Tibial artery (tissue), 4 donors: ENCODE data around the gene ENTPD2.
A peak's percentile ranks its signal among the peaks of the same experiment; 100 is the strongest.

ENCODE experiments used
- DNase-seq, 2 donors: peaks; one replicate each; pipeline ENCODE4 v3.0.0-alpha.2; 2019
- H3K27ac ChIP-seq, 2 donors: fragments of 200-600 bp; sonication (generic) in 1 of 2; 1 replicate in 1 of 2; 2 replicates in 1 of 2; pipeline ENCODE4 v1.5.1; 2018 to 2019; ENCODE audit warnings: mild to moderate bottlenecking in 1 of 2
- H3K27me3 ChIP-seq, 2 donors: fragments of 200-600 bp; sonication (generic) in 1 of 2; one replicate each; pipeline versions ENCODE4 v1.5.1 to v1.6.0; 2016 to 2019
- H3K36me3 ChIP-seq, 3 donors: fragments of 200-600 bp; sonication (generic) in 2 of 3; one replicate each; pipeline ENCODE4 v1.5.1; 2016 to 2019; ENCODE audit warnings: mild to moderate bottlenecking in 2 of 3
- H3K4me1 ChIP-seq, 4 donors: fragments of 200-600 bp; sonication (generic) in 2 of 4; 1 replicate in 3 of 4; 2 replicates in 1 of 4; pipeline ENCODE4 v1.5.1; 2016 to 2019
- H3K4me3 ChIP-seq, 2 donors: fragments of 200-600 bp; sonication (generic) in 1 of 2; 1 replicate in 1 of 2; 2 replicates in 1 of 2; pipeline ENCODE4 v1.5.1; 2018 to 2019; ENCODE audit warnings: mild to moderate bottlenecking in 2 of 2
- H3K9me3 ChIP-seq, 3 donors: fragments of 200-600 bp; sonication (generic) in 1 of 3; one replicate each; pipeline ENCODE4 v1.5.1; 2016 to 2019
- CTCF ChIP-seq, 2 experiments: fragments of 200-600 bp in 1 of 2; fragments of 450-650 bp in 1 of 2; IDR thresholded peaks; one replicate each; pipeline ENCODE4 v1.5.1; 2017 to 2019; ENCODE audit warnings: antibody characterized with exemption in 2 of 2, mild to moderate bottlenecking in 1 of 2, moderate library complexity in 1 of 2
- intact Hi-C: fragments of 100-400 bp; cut with DNase I; formaldehyde crosslinking; loops from one replicate; pipeline ENCODE4 v1.15.0; 2023; ENCODE audit warnings: low total_unique reads

ENTPD2 gene

GRCh38 chr9:137057545-137057944 lies 3.7 kb upstream of the ENTPD2 start:
- Histone ChIP-seq H3K27me3 (peaks cover 6 to 43% of the 10 kb centered on the region in 2 donors), H3K9me3 (no peaks in the 10 kb centered on the region), H3K4me1 (peaks cover 0 to 36% (median 25%) of the 10 kb centered on the region in 4 donors), H3K36me3 (no peaks in the 10 kb centered on the region), H3K4me3 (no peak overlapping the region), H3K27ac (no peak overlapping the region)
- intact Hi-C loops, result no loop called here
- no peak for TF ChIP-seq CTCF (IDR thresholded peaks at IDR 0.05)
- DNase-seq, result no peak

- no peak for DNase-seq
- no peaks in the 10 kb centered on the region for H3K9me3 ChIP-seq
- TF ChIP-seq CTCF (IDR thresholded peaks at IDR 0.05), result no peak
- no peak overlapping the region for H3K4me3 ChIP-seq
- intact Hi-C loops, result no loop called here
- H3K27ac ChIP-seq, result no peak overlapping the region
- H3K27me3 ChIP-seq, result peaks cover 6 to 50% of the 10 kb centered on the region in 2 donors
- no peaks in the 10 kb centered on the region for H3K36me3 ChIP-seq
- H3K4me1 ChIP-seq, result peaks cover 0 to 36% (median 25%) of the 10 kb centered on the region in 4 donors
Measured at GRCh38 chr9:137056739-137057415, 3.0 kb upstream of the ENTPD2 start.

- peak in 1 of 2 donors; percentile 34 for DNase-seq
- Histone ChIP-seq H3K4me1 (peaks cover 0 to 36% (median 25%) of the 10 kb centered on the region in 4 donors), H3K4me3 (no peak overlapping the region), H3K27ac (no peak overlapping the region), H3K36me3 (no peaks in the 10 kb centered on the region), H3K27me3 (peaks cover 6 to 62% of the 10 kb centered on the region in 2 donors), H3K9me3 (no peaks in the 10 kb centered on the region)
- no peak for TF ChIP-seq CTCF (IDR thresholded peaks at IDR 0.05)
- intact Hi-C loops, result no loop called here
Measured at GRCh38 chr9:137055385-137056364, 1.8 kb upstream of the ENTPD2 start.

- H3K4me3 ChIP-seq, result no peak overlapping the region
- H3K27ac ChIP-seq, result no peak overlapping the region
- no peak for DNase-seq
Measured at GRCh38 chr9:137054932-137055384, 1.1 kb upstream of the ENTPD2 start.

More at GRCh38 chr9:137054932-137055384, 1.1 kb upstream of the ENTPD2 start:
- no peak for TF ChIP-seq CTCF (IDR thresholded peaks at IDR 0.05)
- Histone ChIP-seq H3K9me3 (no peaks in the 10 kb centered on the region), H3K4me1 (peaks cover 0 to 36% (median 25%) of the 10 kb centered on the region in 4 donors), H3K27me3 (peaks cover 6 to 67% of the 10 kb centered on the region in 2 donors), H3K36me3 (no peaks in the 10 kb centered on the region)
- intact Hi-C loops, result no loop called here
